Fibroblast of lung (primary cell): ENCODE measurements around the gene ACTA1. TPM values are rescaled to one million over a fixed set of nuclear protein-coding genes. Genes with fewer than 3 reads are reported as not detected.

Experiments used
- DNase-seq, 2 donors: peaks; one replicate each; pipeline versions ENCODE4 v3.0.0 to v3.0.0-alpha.2; 2010; ENCODE audit warnings: low read depth in 2 of 2
- H2AFZ ChIP-seq: 2 replicates; pipeline ENCODE4 v1.5.1; 2012; ENCODE audit warnings: low read length, control low read depth, inconsistent platforms
- H3K27ac ChIP-seq: 2 replicates; pipeline ENCODE4 v1.5.1; 2011; ENCODE audit warnings: low read length, control low read depth; ENCODE audit not compliant: insufficient read depth
- H3K27me3 ChIP-seq: 2 replicates; pipeline ENCODE4 v1.5.1; 2011; ENCODE audit warnings: mild to moderate bottlenecking, low read length; ENCODE audit not compliant: control insufficient read depth, insufficient read depth
- H3K36me3 ChIP-seq: 2 replicates; pipeline ENCODE4 v1.5.1; 2011; ENCODE audit warnings: low read length; ENCODE audit not compliant: control insufficient read depth, insufficient read depth
- H3K4me1 ChIP-seq: 2 replicates; pipeline ENCODE4 v1.5.1; 2011; ENCODE audit warnings: low read length; ENCODE audit not compliant: control insufficient read depth, insufficient read depth; ENCODE audit errors: extremely low read depth
- H3K4me2 ChIP-seq: 2 replicates; pipeline ENCODE4 v1.5.1; 2011; ENCODE audit warnings: low read length, control low read depth; ENCODE audit not compliant: insufficient read depth; ENCODE audit errors: extremely low read depth
- H3K4me3 ChIP-seq, 4 experiments: fragments of 200-600 bp in 1 of 4; sonication (generic) in 1 of 4; replicated peaks in 1 of 4; 2 replicates each; pipeline ENCODE4 v1.5.1; 2011 to 2016; ENCODE audit warnings: low read length in 4 of 4, low read depth in 3 of 4, mild to moderate bottlenecking in 3 of 4, control low read depth in 2 of 4, inconsistent platforms in 1 of 4, mixed read lengths in 1 of 4; ENCODE audit not compliant: insufficient read depth in 1 of 4; ENCODE audit errors: control extremely low read depth in 1 of 4
- H3K79me2 ChIP-seq: 2 replicates; pipeline ENCODE4 v1.5.1; 2012; ENCODE audit warnings: mild to moderate bottlenecking, low read length, inconsistent platforms; ENCODE audit not compliant: control insufficient read depth, insufficient read depth
- H3K9ac ChIP-seq: 2 replicates; pipeline ENCODE4 v1.5.1; 2011; ENCODE audit warnings: mild to moderate bottlenecking, low read length, control low read depth; ENCODE audit not compliant: insufficient read depth
- H3K9me3 ChIP-seq: 2 replicates; pipeline ENCODE4 v1.5.1; 2012; ENCODE audit warnings: low read depth, low read length; ENCODE audit not compliant: control insufficient read depth, insufficient read depth
- H4K20me1 ChIP-seq: 2 replicates; pipeline ENCODE4 v1.5.1; 2011; ENCODE audit warnings: low read length; ENCODE audit not compliant: control insufficient read depth, insufficient read depth; ENCODE audit errors: extremely low read depth
- CTCF ChIP-seq, 2 donors: IDR thresholded peaks in 1 of 2; conservative IDR thresholded peaks in 1 of 2; 1 replicate in 1 of 2; 2 replicates in 1 of 2; pipeline ENCODE4 v1.5.1; 2011 to 2012; ENCODE audit warnings: low read length in 2 of 2, control low read depth in 1 of 2, inconsistent platforms in 1 of 2, low read depth in 1 of 2, mild to moderate bottlenecking in 1 of 2
- EZH2 ChIP-seq: IDR thresholded peaks from 2 replicates; pipeline ENCODE4 v1.5.1; 2012; ENCODE audit warnings: low read length, control low read depth, mild to moderate bottlenecking; ENCODE audit errors: missing control alignments
- polyA minus RNA-seq: library from RNA; depleted of rRNA, polyadenylated mRNA; stranded (reverse); fragments of >200 nt; gene quantifications from 2 replicates; pipeline ENCODE4 v1.2.3, GENCODE V29; 2011; ENCODE audit warnings: low replicate concordance
- polyA plus RNA-seq, 2 donors: library from polyadenylated mRNA; depleted of rRNA in 1 of 2; stranded (reverse) in 1 of 2; unstranded in 1 of 2; fragments of >200 nt; gene quantifications; 2 replicates each; pipeline ENCODE4 v1.2.1, GENCODE V29; 2011 to 2012; ENCODE audit warnings: missing spikeins in 1 of 2
- total RNA-seq: library from RNA; depleted of rRNA; stranded (reverse); fragments of >200 nt; gene quantifications from 2 replicates; pipeline ENCODE4 v1.2.1, GENCODE V29; 2014

The ACTA1 gene
- total RNA-seq (not detected in 2 replicates), polyA plus RNA-seq (0.06 TPM in 1 of 2 replicates, not detected in the other), polyA minus RNA-seq (not detected in 2 replicates)
- polyA plus RNA-seq (2012) = not detected in 2 replicates

GRCh38 chr1:229434005-229434640 is at the start of gene ACTA1:
Gene ACTA1, minus strand, starts transcription at chr1:229434094. Its CDS starts 979 bp downstream, at chr1:229433115.
- H3K79me2 ChIP-seq = no peaks in the 10 kb centered on the region
- H3K9ac ChIP-seq = no peak within 1 kb of the TSS
- no peak within 1 kb of the TSS for H3K4me2 ChIP-seq
- peaks cover 55% of the 10 kb centered on the region for H3K27me3 ChIP-seq
- no peaks in the 10 kb centered on the region for H4K20me1 ChIP-seq
- H3K4me3 ChIP-seq = no peak within 1 kb of the TSS
- DNase-seq = no peak
- TF ChIP-seq EZH2 (no peak), CTCF (conservative IDR thresholded peaks at IDR 0.05 in 1 of 2, IDR thresholded peaks at IDR 0.05 in 1 of 2; ENCODE audit: low read depth in 1 of 2, low read length in 2 of 2) (no peak)
- no peaks in the 10 kb centered on the region for H3K9me3 ChIP-seq
- no peaks in the 10 kb centered on the region for H3K4me1 ChIP-seq
- H2AFZ ChIP-seq = no peak within 1 kb of the TSS
- no peaks in the 10 kb centered on the region for H3K36me3 ChIP-seq
- no peak within 1 kb of the TSS for H3K27ac ChIP-seq

- Histone ChIP-seq H3K4me1 (no peaks in the 10 kb centered on the region), H3K27ac (no peak overlapping the region), H3K9me3 (no peaks in the 10 kb centered on the region), H4K20me1 (no peaks in the 10 kb centered on the region), H3K4me3 (no peak overlapping the region), H3K27me3 (no peaks in the 10 kb centered on the region), H3K4me2 (no peak overlapping the region), H3K79me2 (no peaks in the 10 kb centered on the region), H2AFZ (no peak overlapping the region), H3K36me3 (no peaks in the 10 kb centered on the region), H3K9ac (no peak overlapping the region)
- no peak for TF ChIP-seq EZH2
- TF ChIP-seq CTCF (conservative IDR thresholded peaks at IDR 0.05 in 1 of 2, IDR thresholded peaks at IDR 0.05 in 1 of 2; ENCODE audit: low read depth in 1 of 2, low read length in 2 of 2) = no peak
- DNase-seq = no peak
These were observed 48.6 kb upstream of the ACTA1 start for GRCh38 chr1:229482511-229482910.

GRCh38 chr1:229480495-229480894 is 46.6 kb upstream of the ACTA1 start:
- H4K20me1 ChIP-seq = no peaks in the 10 kb centered on the region
- no peaks in the 10 kb centered on the region for H3K9me3 ChIP-seq
- H2AFZ ChIP-seq = no peak overlapping the region
- H3K4me3 ChIP-seq = no peak overlapping the region
- no peaks in the 10 kb centered on the region for H3K79me2 ChIP-seq
- H3K4me1 ChIP-seq = no peaks in the 10 kb centered on the region
- H3K36me3 ChIP-seq = no peaks in the 10 kb centered on the region
- H3K9ac ChIP-seq = no peak overlapping the region
- no peak overlapping the region for H3K27ac ChIP-seq
- no peak overlapping the region for H3K4me2 ChIP-seq
- TF ChIP-seq EZH2 (no peak), CTCF (conservative IDR thresholded peaks at IDR 0.05 in 1 of 2, IDR thresholded peaks at IDR 0.05 in 1 of 2; ENCODE audit: low read depth in 1 of 2, low read length in 2 of 2) (no peak)
- H3K27me3 ChIP-seq = no peaks in the 10 kb centered on the region
- DNase-seq = no peak
